Subcutaneous adipose tissue (tissue), 4 donors: ENCODE measurements around the gene ERVFRD-1. TPM values are rescaled to one million over a fixed set of nuclear protein-coding genes. Genes with fewer than 3 reads are reported as not detected.

ENCODE experiments used
- total RNA-seq, 4 donors: library from RNA; depleted of rRNA; stranded (reverse); fragments of >200 nt; gene quantifications; one replicate each; pipeline ENCODE4 v1.1.0, GENCODE V29; 2016
- TF ChIP-seq, protein P1 (sequence below): fragments of 450-650 bp; IDR thresholded peaks from one replicate; pipeline ENCODE4 v1.5.1; 2016; ENCODE audit warnings: low read depth, mild to moderate bottlenecking, control low read depth, antibody characterized with exemption, moderate library complexity

Gene ERVFRD-1
- total RNA-seq, 4 donors from 2014 or later = 0.17 to 0.65 (median 0.44) TPM; not detected in 1

DNA sequence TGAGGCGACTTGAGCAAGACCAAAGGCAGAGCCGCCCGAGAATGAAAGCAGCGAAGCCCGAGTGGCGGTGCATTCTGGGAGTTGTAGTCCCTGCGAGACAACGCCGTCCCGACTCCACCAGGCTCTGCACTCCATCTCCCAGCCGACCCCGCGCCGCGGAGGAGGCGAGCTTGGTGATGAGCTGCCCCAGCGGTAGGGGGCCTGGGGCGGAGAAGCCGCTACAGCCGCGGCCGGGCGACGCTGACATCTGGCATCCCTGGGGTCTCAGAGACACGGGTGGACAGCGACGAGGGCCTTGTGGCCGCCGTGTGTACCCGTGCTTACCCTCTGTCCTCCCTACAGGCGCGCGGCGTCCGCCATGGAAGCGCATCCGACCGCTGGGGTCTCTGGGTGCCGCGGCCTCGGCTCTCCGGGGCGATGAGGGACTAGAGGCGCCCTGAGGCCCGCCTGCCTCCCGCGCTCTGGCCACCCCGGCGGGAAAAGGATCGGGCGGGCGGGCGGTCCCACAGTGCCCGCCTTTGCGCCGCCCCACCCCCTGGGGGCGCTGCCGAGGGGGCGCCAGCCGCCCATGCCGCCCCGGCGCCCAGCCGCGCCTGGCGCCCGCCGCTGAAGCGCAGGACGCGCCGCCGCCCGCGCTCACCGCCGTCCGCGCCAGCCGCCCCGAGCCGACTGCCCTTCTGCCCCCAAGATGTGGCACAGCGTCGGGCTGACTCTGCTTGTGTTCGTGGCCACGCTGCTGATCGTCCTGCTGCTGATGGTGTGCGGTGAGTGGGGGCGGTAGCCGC lies 17.7 kb downstream of the ERVFRD-1 start, which contains the start of gene SMIM13:
Gene SMIM13, plus strand, starts transcription at position 209 of the 785 bp plus-strand sequence. Its CDS starts 480 bp downstream, at position 689.
- TF ChIP-seq, protein P1, sequence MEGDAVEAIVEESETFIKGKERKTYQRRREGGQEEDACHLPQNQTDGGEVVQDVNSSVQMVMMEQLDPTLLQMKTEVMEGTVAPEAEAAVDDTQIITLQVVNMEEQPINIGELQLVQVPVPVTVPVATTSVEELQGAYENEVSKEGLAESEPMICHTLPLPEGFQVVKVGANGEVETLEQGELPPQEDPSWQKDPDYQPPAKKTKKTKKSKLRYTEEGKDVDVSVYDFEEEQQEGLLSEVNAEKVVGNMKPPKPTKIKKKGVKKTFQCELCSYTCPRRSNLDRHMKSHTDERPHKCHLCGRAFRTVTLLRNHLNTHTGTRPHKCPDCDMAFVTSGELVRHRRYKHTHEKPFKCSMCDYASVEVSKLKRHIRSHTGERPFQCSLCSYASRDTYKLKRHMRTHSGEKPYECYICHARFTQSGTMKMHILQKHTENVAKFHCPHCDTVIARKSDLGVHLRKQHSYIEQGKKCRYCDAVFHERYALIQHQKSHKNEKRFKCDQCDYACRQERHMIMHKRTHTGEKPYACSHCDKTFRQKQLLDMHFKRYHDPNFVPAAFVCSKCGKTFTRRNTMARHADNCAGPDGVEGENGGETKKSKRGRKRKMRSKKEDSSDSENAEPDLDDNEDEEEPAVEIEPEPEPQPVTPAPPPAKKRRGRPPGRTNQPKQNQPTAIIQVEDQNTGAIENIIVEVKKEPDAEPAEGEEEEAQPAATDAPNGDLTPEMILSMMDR = no peak

DNA sequence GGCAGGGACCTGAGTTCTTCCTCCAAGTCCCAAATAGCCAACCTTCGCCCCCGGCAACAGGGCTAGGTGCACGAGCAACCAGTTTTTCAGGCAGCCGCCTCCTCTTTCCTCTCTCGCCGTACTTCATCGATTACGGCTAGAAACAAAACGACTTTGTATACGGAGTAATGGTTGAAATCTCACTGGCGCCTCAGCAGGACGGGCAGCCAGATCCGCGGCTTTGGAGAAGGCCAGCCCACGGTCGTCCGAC lies 18.2 kb downstream of the ERVFRD-1 start:
- TF ChIP-seq, protein P1 = no peak

DNA sequence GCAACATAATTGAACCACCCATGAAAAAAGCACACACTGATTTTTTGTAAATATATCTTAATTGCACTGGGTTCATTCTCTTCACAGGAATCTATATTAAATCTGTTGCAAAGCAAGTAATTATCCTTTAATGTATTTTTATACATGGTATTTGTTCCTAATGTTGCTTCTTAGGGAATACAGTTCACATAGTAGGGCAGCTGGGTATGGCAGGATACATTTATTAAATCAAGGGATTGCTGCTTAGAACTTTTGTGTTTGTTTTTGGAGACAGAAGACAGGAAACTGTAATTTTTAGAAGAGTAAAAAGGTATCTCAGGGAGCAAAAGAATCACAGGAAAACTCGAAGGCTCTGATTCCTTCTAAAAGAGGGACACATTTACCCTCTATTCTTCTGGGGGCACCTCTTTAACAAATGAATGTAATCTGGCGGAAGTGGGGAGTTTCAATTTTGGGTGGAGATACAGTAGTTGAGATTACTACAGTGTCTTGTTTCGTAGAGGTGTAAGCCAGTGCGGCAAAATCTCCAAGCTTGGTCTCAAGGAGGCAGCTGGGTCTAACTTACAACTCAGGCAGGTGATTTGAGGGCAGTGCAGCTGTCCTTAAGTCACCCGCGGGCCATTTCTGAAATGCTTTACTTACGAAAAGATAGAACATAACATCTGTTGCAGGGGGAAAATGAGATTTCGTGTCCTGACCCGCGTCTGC lies 18.7 kb downstream of the ERVFRD-1 start:
- TF ChIP-seq, protein P1 = no peak

DNA sequence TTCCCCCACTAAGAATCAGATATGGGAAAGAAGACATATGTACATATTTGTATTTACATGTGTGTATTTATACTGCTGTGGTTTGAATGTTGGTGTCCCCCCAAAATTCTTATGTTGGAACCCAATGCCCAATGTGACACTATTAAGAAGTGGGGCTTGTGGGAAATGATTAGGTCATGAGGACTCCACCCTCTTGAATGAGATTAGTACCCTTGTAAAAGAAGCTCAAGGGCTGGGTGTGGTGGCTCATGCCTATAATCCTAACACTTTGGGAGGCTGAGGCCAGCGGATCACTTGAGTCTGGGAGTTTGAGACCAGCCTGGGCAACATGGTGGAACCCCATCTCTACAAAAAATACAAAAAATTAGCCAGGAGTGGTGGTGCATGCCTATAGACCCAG lies 21.8 kb downstream of the ERVFRD-1 start:
- TF ChIP-seq, protein P1 = no peak

DNA sequence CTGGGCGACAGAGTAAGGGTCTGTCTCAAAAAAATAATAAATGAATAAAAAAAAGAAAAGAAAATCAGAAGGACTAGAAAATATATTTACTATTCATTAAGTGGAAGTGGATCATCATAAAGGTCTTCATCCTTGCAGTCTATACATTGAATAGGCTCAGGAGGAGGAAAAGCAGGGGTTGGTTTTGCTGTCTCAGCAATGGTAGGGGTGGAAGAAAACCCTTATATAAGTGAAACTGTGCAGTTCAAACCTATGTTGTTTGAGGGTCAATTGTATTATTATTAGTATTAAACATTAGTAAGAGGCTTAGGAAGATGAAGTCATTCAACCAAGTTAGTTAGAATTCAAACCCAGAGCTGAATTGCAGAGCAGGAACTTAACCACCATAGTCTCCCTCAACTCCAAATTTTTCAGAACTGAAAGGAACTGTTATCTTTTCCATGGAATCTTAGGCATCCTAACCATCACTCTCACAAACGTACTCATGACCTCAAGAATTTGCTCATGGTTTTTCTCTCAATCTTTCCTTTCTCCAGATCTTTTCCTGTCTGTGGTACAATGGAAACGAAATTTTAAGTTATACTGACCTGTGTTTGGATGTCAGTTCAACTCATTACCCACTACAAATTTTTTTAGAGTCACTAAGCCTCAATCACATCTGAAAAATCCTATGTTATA lies 25.6 kb downstream of the ERVFRD-1 start:
- TF ChIP-seq, protein P1 = no peak

DNA sequence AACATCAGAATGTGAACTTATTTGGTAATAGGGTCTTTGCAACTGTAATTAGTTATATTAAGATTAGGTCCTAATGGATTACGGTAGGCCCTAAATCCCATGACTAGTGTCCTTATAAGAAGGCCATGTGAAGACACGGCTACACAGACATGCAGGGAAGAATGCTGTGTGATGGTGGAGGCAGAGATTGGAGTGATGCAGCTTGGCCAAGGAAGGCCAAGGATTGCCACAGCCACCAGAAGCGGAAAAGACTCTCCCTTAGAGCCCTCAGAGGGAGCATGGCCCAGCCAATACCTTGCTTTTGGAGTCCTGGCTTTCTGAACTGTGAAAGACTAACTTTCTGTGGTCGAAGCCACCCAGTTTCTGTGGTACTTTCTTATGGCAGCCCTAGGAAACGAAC lies 27.6 kb downstream of the ERVFRD-1 start:
- TF ChIP-seq, protein P1 = no peak

DNA sequence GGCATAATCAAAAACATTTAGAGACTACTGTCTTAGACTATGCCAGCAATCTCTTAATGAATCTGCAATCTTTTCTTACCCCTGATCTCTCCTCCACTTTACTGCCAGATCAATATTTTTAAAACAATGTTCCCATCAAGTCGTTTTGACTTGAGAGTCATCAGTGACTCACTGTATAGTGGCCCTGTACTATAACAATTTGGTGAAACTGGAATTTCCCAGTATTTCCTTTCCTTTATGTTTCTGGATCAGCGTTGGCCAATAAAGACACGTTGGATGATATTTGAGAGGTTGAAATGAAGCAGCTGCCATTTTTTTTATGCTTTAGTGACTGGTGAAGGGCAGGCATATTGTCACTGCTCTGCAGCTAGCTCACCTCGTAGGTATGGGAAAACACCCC lies 28.0 kb downstream of the ERVFRD-1 start:
- TF ChIP-seq, protein P1 = no peak
